Measurements from ENCODE around the gene ROBO2.

Gene ROBO2

DNA sequence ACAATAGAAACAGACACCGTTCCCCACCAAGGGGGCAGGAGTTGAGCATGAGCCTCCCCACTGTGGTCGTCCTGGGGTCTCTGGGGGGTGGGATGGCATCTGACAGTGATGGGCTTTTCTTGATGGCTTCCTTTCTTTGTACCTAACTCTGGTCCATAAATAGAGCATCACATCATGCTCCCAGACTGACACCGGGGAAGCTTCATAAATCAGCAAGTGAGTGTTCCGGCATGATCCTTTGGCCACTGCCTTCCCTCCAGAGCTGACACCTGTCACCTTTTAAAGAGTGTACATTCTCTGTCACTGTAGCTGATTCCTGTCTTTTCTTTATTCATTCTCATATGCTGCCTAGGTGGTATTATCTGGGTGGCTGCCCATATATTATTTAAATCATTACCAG, 129.9 kb downstream of the ROBO2 start:
- no peak overlapping the region for H3K27ac ChIP-seq
- H3K36me3 ChIP-seq (ENCODE audit: control insufficient read depth, insufficient read depth, low read length) = no peaks in the 10 kb centered on the region
- H3K79me2 ChIP-seq = no peaks in the 10 kb centered on the region
- H3K4me3 ChIP-seq (ENCODE audit: low read depth, low read length) = no peak overlapping the region
- H3K9me3 ChIP-seq (ENCODE audit: control insufficient read depth, low read length) = no peaks in the 10 kb centered on the region
- H2AFZ ChIP-seq = no peak overlapping the region
- no peaks in the 10 kb centered on the region for H3K4me1 ChIP-seq
- H3K9ac ChIP-seq = no peak overlapping the region
- no peaks in the 10 kb centered on the region for H3K27me3 ChIP-seq (ENCODE audit: control insufficient read depth, insufficient read depth, low read length)
- TF ChIP-seq CTCF (IDR thresholded peaks at IDR 0.05) = no peak
- H3K4me2 ChIP-seq (ENCODE audit: low read length) = no peak overlapping the region

GRCh38 chr3:77171026-77171425, 131.1 kb downstream of the ROBO2 start:
- no peak overlapping the region for H3K27ac ChIP-seq
- no peaks in the 10 kb centered on the region for H3K27me3 ChIP-seq (ENCODE audit: control insufficient read depth, insufficient read depth, low read length)
- no peaks in the 10 kb centered on the region for H3K79me2 ChIP-seq
- TF ChIP-seq CTCF (IDR thresholded peaks at IDR 0.05) = no peak
- no peaks in the 10 kb centered on the region for H3K4me1 ChIP-seq
- H3K4me3 ChIP-seq (ENCODE audit: low read depth, low read length) = no peak overlapping the region
- no peak overlapping the region for H3K9ac ChIP-seq
- no peak overlapping the region for H2AFZ ChIP-seq
- no peaks in the 10 kb centered on the region for H3K36me3 ChIP-seq (ENCODE audit: control insufficient read depth, insufficient read depth, low read length)
- H3K9me3 ChIP-seq (ENCODE audit: control insufficient read depth, low read length) = no peaks in the 10 kb centered on the region
- no peak overlapping the region for H3K4me2 ChIP-seq (ENCODE audit: low read length)

- Histone ChIP-seq H3K4me1 (no peaks in the 10 kb centered on the region), H3K27me3 (ENCODE audit: control insufficient read depth, insufficient read depth, low read length) (no peaks in the 10 kb centered on the region), H3K4me3 (ENCODE audit: low read depth, low read length) (no peak overlapping the region), H3K79me2 (no peaks in the 10 kb centered on the region), H3K9ac (no peak overlapping the region), H3K36me3 (ENCODE audit: control insufficient read depth, insufficient read depth, low read length) (no peaks in the 10 kb centered on the region), H3K9me3 (ENCODE audit: control insufficient read depth, low read length) (no peaks in the 10 kb centered on the region), H3K27ac (no peak overlapping the region), H3K4me2 (ENCODE audit: low read length) (peak overlapping the region; percentile 9), H2AFZ (no peak overlapping the region)
- no peak for TF ChIP-seq CTCF (IDR thresholded peaks at IDR 0.05)
These were observed 139.9 kb downstream of the ROBO2 start for GRCh38 chr3:77179762-77180161.

DNA sequence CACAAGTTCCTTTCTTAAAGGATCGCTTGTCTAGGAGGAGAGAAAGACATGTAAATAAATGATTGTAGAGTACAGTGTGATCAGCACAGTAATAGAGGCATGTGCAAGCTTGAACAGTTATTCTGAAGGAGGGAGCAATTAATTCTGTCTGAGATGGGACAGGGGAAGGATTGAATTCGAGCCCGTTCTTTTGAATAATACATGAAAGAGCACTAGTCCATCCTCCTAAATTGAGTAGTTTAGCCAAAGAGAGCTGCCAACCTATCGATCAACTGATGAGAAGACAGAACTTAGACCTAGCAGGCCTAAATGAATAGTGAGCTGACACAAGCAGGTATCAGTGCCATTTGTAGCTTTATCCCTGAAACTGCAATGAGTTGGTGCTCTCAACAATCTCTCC, 142.4 kb downstream of the ROBO2 start:
- H3K4me2 ChIP-seq (ENCODE audit: low read length) = no peak overlapping the region
- H3K9me3 ChIP-seq (ENCODE audit: control insufficient read depth, low read length) = no peaks in the 10 kb centered on the region
- no peaks in the 10 kb centered on the region for H3K79me2 ChIP-seq
- no peak overlapping the region for H2AFZ ChIP-seq
- H3K4me1 ChIP-seq = no peaks in the 10 kb centered on the region
- H3K4me3 ChIP-seq (ENCODE audit: low read depth, low read length) = no peak overlapping the region
- H3K36me3 ChIP-seq (ENCODE audit: control insufficient read depth, insufficient read depth, low read length) = no peaks in the 10 kb centered on the region
- H3K27me3 ChIP-seq (ENCODE audit: control insufficient read depth, insufficient read depth, low read length) = no peaks in the 10 kb centered on the region
- no peak for TF ChIP-seq CTCF (IDR thresholded peaks at IDR 0.05)
- H3K27ac ChIP-seq = no peak overlapping the region
- H3K9ac ChIP-seq = no peak overlapping the region

DNA sequence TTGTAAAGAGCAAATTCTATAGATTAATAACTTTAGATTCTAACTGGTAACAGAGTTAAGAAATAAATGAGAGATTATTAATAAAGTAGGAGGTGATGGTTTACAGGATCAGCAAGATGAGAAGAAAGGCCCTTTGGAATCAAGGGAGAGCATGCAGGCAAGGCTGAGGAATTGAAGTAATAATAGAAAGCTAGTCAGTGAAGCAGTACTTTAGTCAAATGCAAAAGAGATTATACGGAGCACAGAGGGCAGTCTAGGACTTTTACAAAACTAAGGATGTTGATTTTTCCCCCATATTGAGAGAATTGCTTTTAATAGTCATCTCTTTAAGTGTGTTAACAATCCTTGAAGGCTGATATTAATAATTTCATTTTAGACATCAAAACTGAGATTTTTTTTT, 146.4 kb downstream of the ROBO2 start:
- H3K79me2 ChIP-seq = no peaks in the 10 kb centered on the region
- no peaks in the 10 kb centered on the region for H3K36me3 ChIP-seq (ENCODE audit: control insufficient read depth, insufficient read depth, low read length)
- H3K9me3 ChIP-seq (ENCODE audit: control insufficient read depth, low read length) = no peaks in the 10 kb centered on the region
- H3K4me2 ChIP-seq (ENCODE audit: low read length) = no peak overlapping the region
- no peak overlapping the region for H3K27ac ChIP-seq
- H3K4me3 ChIP-seq (ENCODE audit: low read depth, low read length) = no peak overlapping the region
- H3K4me1 ChIP-seq = no peaks in the 10 kb centered on the region
- H2AFZ ChIP-seq = no peak overlapping the region
- TF ChIP-seq CTCF (IDR thresholded peaks at IDR 0.05) = no peak
- H3K27me3 ChIP-seq (ENCODE audit: control insufficient read depth, insufficient read depth, low read length) = no peaks in the 10 kb centered on the region
- no peak overlapping the region for H3K9ac ChIP-seq
